A549 (cell line): ENCODE results near the gene QKI. TPM values are rescaled to one million over a fixed set of nuclear protein-coding genes. Genes with fewer than 3 reads are reported as not detected.

ENCODE experiments used
- ATAC-seq, 2 experiments: fragments of 200-7000 bp in 1 of 2; fragments of >200 bp in 1 of 2; cut with Nextera tagmentation in 1 of 2; cut with Tn5 transposase in 1 of 2; 3 replicates each; pipeline versions ENCODE4 v1.8.0 to v1.9.1; 2018 to 2020; ENCODE audit warnings: mild to moderate bottlenecking in 1 of 2, moderate library complexity in 1 of 2
- CTCF ChIA-PET: fragments of 300-600 bp; sonication (Branson Sonifier 250); formaldehyde crosslinking; extraction: SDS; loops from one replicate; lab custom pipeline; 2021; ENCODE audit warnings: antibody characterized with exemption, inconsistent platforms; lab: Yijun Ruan, JAX
- POLR2A ChIA-PET: fragments of 350-600 bp; formaldehyde crosslinking; extraction: SDS; loops from one replicate; lab custom pipeline; 2021; ENCODE audit warnings: antibody characterized with exemption, inconsistent platforms; lab: Yijun Ruan, JAX
- DNase-seq, 2 experiments: peaks; one replicate each; pipeline versions ENCODE4 v3.0.0 to v3.0.0-alpha.2; 2011 to 2016; ENCODE audit warnings: low read depth in 1 of 2, low spot score in 1 of 2
- FAIRE-seq: peaks from 2 replicates; lab custom pipeline; 2011; peaks lifted over from hg19 to GRCh38; lab: Jason Lieb, UNC
- H3K27ac ChIP-seq, 2 experiments: fragments of >200 bp; sonication (Bioruptor Twin); formaldehyde crosslinking; 3 replicates each; pipeline ENCODE4 v1.5.1; 2016 to 2017
- H3K4me1 ChIP-seq: fragments of >200 bp; sonication (Bioruptor Twin); formaldehyde crosslinking; 3 replicates; pipeline ENCODE4 v1.6.1; 2016
- H3K4me2 ChIP-seq: fragments of >200 bp; sonication (Bioruptor Twin); formaldehyde crosslinking; 3 replicates; pipeline ENCODE4 v1.6.1; 2016
- H3K4me3 ChIP-seq: fragments of >200 bp; sonication (Bioruptor Twin); formaldehyde crosslinking; 3 replicates; pipeline ENCODE4 v1.5.1; 2016
- H3K9me3 ChIP-seq: fragments of >200 bp; sonication (Bioruptor Twin); formaldehyde crosslinking; 3 replicates; pipeline ENCODE4 v1.6.1; 2016
- BCL3 ChIP-seq: fragments of >200 bp; sonication (Bioruptor Twin); formaldehyde crosslinking; IDR thresholded peaks from 3 replicates; pipeline ENCODE4 v1.6.1; 2016
- BHLHE40 ChIP-seq: IDR thresholded peaks from 2 replicates; pipeline ENCODE4 v1.6.1; 2012; ENCODE audit warnings: low read depth, low read length, inconsistent platforms
- CBX2 ChIP-seq: fragments of 200-600 bp; sonication (generic); IDR thresholded peaks from 2 replicates; pipeline ENCODE4 v1.6.1; 2016; ENCODE audit warnings: low read depth, mild to moderate bottlenecking, borderline replicate concordance
- CBX8 ChIP-seq: fragments of 200-600 bp; sonication (generic); IDR thresholded peaks from 2 replicates; pipeline ENCODE4 v1.6.1; 2016
- CEBPB ChIP-seq, 2 experiments: fragments of >200 bp in 1 of 2; sonication (Bioruptor Twin) in 1 of 2; formaldehyde crosslinking in 1 of 2; IDR thresholded peaks; 2 replicates each; pipeline ENCODE4 v1.6.1; 2012 to 2016
- CHD2 ChIP-seq: fragments of 150-350 bp; IDR thresholded peaks from 2 replicates; pipeline ENCODE4 v1.6.1; 2014; ENCODE audit warnings: low read length; ENCODE audit not compliant: partially characterized antibody
- EHMT2 ChIP-seq: fragments of 200-600 bp; sonication (generic); IDR thresholded peaks from 2 replicates; pipeline ENCODE4 v1.6.1; 2016; ENCODE audit warnings: antibody characterized with exemption, low read depth, mild to moderate bottlenecking, moderate library complexity
- FOSB ChIP-seq: fragments of 250-450 bp; sonication (Bioruptor Pico); IDR thresholded peaks from 2 replicates; pipeline ENCODE4 v1.5.0; 2020; ENCODE audit warnings: mild to moderate bottlenecking, moderate library complexity
- FOXS1 ChIP-seq: fragments of 250-450 bp; sonication (Bioruptor Pico); IDR thresholded peaks from 2 replicates; pipeline ENCODE4 v1.5.0; 2020; ENCODE audit warnings: mild to moderate bottlenecking, moderate library complexity
- HEYL ChIP-seq: fragments of 250-450 bp; sonication (Bioruptor Pico); IDR thresholded peaks from 2 replicates; pipeline ENCODE4 v1.8.0; 2021; ENCODE audit warnings: mild to moderate bottlenecking, moderate library complexity
- HOXB13 ChIP-seq: fragments of 250-450 bp; sonication (Bioruptor Pico); IDR thresholded peaks from 2 replicates; pipeline ENCODE4 v1.5.0; 2020; ENCODE audit warnings: low read depth, mild to moderate bottlenecking, moderate library complexity
- JUN ChIP-seq, 2 experiments: fragments of >200 bp; sonication (Bioruptor Twin); formaldehyde crosslinking; IDR thresholded peaks; 2 replicates in 1 of 2; 3 replicates in 1 of 2; pipeline ENCODE4 v1.6.1; 2016 to 2017
- JUNB ChIP-seq: fragments of >200 bp; sonication (Bioruptor Twin); formaldehyde crosslinking; IDR thresholded peaks from 2 replicates; pipeline ENCODE4 v1.6.1; 2016
- MAX ChIP-seq: IDR thresholded peaks from 2 replicates; pipeline ENCODE4 v1.6.1; 2012
- NR3C1 ChIP-seq: fragments of >200 bp; sonication (Bioruptor Twin); formaldehyde crosslinking; IDR thresholded peaks from 3 replicates; pipeline ENCODE4 v1.6.1; 2017
- RAD21 ChIP-seq, 2 experiments: fragments of >200 bp in 1 of 2; sonication (Bioruptor Twin) in 1 of 2; formaldehyde crosslinking in 1 of 2; IDR thresholded peaks in 1 of 2; conservative IDR thresholded peaks in 1 of 2; 2 replicates in 1 of 2; 3 replicates in 1 of 2; pipeline ENCODE4 v1.6.1; 2012 to 2018; ENCODE audit warnings: inconsistent platforms in 1 of 2
- RARB ChIP-seq: fragments of 250-450 bp; sonication (Bioruptor Pico); IDR thresholded peaks from 2 replicates; pipeline ENCODE4 v1.8.0; 2021; ENCODE audit warnings: mild to moderate bottlenecking, moderate library complexity
- RFX5 ChIP-seq: fragments of 450-650 bp; IDR thresholded peaks from 2 replicates; pipeline ENCODE4 v1.7.1; 2014; ENCODE audit warnings: antibody characterized with exemption, mild to moderate bottlenecking, moderate library complexity
- SREBF2 ChIP-seq: fragments of 450-650 bp; IDR thresholded peaks from 2 replicates; pipeline ENCODE4 v1.6.1; 2014; ENCODE audit warnings: mild to moderate bottlenecking, moderate library complexity
- TFCP2L1 ChIP-seq: fragments of 250-450 bp; sonication (Bioruptor Pico); IDR thresholded peaks from 2 replicates; pipeline ENCODE4 v1.5.0; 2021; ENCODE audit warnings: mild to moderate bottlenecking
- ZSCAN20 ChIP-seq: fragments of 250-450 bp; sonication (Bioruptor Pico); IDR thresholded peaks from 2 replicates; pipeline ENCODE4 v1.8.0; 2022; ENCODE audit warnings: mild to moderate bottlenecking, moderate library complexity
- WGBS: methylation state at CpG from one replicate; pipeline ENCODE4 v1.1.6; 2017; ENCODE audit errors: missing lambda C conversion rate; 5-methylcytosine and 5-hydroxymethylcytosine counted together
- polyA plus RNA-seq, 4 experiments: library from polyadenylated mRNA; depleted of rRNA in 3 of 4; stranded (reverse); fragments of >200 nt; fragmentation: RNase III in 1 of 4; extraction: RNeasy Plus Mini Kit Qiagen cat#74134 plus additional on column Dnase treatment in 1 of 4; gene quantifications; 2 replicates in 3 of 4; 3 replicates in 1 of 4; pipeline ENCODE4 v1.2.3, GENCODE V29; 2011 to 2017
- TF ChIP-seq, protein P1 (sequence below): IDR thresholded peaks from 2 replicates; pipeline ENCODE4 v1.6.1; 2012; ENCODE audit warnings: low read depth, borderline replicate concordance
- TF ChIP-seq, protein P2 (sequence below): fragments of 200-600 bp; sonication (generic); IDR thresholded peaks from 2 replicates; pipeline ENCODE4 v1.6.1; 2016; ENCODE audit warnings: antibody characterized with exemption, mild to moderate bottlenecking, moderate library complexity

Gene QKI
- polyA plus RNA-seq, 2 of the 4 experiments (the other 2 are of a cell fraction), result 71.9 to 98.2 TPM

DNA sequence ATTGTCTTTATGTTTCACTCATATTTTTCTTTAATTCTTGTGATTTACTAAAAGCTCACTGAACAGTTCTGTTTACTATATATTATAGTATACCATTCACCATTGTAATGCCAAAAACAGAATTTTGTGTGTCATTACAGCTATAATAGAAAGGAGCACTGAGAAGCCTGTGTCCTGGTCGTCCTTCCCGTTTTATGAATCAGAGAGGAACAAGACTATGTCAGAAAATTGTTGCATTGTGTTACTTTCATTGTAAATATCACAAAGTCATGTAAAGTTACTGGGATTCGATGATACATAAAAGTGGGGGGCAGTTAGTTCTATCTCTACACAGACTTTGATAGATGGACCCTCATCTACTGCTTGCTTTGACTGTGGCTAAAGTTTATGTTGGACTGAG, 145.1 kb downstream of the QKI start:
- Histone ChIP-seq H3K27ac (no peak overlapping the region), H3K4me1 (no peaks in the 10 kb centered on the region), H3K9me3 (no peaks in the 10 kb centered on the region)
- CTCF ChIA-PET, result no interaction called here
- POLR2A ChIA-PET, result no interaction called here
- 56% methylated on average over 3 of the region's 3 CpGs for WGBS
- no peak for TF ChIP-seq EHMT2
- no peak for TF ChIP-seq NR3C1
- no peak for TF ChIP-seq CEBPB (IDR thresholded peaks at IDR 0.05)
- no peak for TF ChIP-seq CBX2
- TF ChIP-seq RFX5, result no peak
- no peak for TF ChIP-seq BHLHE40
- no peak for TF ChIP-seq JUNB
- TF ChIP-seq, protein P1, sequence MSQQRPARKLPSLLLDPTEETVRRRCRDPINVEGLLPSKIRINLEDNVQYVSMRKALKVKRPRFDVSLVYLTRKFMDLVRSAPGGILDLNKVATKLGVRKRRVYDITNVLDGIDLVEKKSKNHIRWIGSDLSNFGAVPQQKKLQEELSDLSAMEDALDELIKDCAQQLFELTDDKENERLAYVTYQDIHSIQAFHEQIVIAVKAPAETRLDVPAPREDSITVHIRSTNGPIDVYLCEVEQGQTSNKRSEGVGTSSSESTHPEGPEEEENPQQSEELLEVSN, result no peak
- TF ChIP-seq ZSCAN20, result no peak
- TF ChIP-seq, protein P2, sequence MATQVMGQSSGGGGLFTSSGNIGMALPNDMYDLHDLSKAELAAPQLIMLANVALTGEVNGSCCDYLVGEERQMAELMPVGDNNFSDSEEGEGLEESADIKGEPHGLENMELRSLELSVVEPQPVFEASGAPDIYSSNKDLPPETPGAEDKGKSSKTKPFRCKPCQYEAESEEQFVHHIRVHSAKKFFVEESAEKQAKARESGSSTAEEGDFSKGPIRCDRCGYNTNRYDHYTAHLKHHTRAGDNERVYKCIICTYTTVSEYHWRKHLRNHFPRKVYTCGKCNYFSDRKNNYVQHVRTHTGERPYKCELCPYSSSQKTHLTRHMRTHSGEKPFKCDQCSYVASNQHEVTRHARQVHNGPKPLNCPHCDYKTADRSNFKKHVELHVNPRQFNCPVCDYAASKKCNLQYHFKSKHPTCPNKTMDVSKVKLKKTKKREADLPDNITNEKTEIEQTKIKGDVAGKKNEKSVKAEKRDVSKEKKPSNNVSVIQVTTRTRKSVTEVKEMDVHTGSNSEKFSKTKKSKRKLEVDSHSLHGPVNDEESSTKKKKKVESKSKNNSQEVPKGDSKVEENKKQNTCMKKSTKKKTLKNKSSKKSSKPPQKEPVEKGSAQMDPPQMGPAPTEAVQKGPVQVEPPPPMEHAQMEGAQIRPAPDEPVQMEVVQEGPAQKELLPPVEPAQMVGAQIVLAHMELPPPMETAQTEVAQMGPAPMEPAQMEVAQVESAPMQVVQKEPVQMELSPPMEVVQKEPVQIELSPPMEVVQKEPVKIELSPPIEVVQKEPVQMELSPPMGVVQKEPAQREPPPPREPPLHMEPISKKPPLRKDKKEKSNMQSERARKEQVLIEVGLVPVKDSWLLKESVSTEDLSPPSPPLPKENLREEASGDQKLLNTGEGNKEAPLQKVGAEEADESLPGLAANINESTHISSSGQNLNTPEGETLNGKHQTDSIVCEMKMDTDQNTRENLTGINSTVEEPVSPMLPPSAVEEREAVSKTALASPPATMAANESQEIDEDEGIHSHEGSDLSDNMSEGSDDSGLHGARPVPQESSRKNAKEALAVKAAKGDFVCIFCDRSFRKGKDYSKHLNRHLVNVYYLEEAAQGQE, result no peak
- TF ChIP-seq CBX8, result no peak
- no peak for TF ChIP-seq JUN (IDR thresholded peaks at IDR 0.05)
- TF ChIP-seq FOSB (CRISPR knock-in tag), result no peak
- no peak for TF ChIP-seq CHD2
- TF ChIP-seq HOXB13, result no peak
- TF ChIP-seq RAD21 (conservative IDR thresholded peaks at IDR 0.05 in 1 of 2, IDR thresholded peaks at IDR 0.05 in 1 of 2), result no peak
- TF ChIP-seq BCL3, result no peak
- TF ChIP-seq TFCP2L1 (CRISPR knock-in tag), result no peak
- no peak for TF ChIP-seq RARB (CRISPR knock-in tag)
- TF ChIP-seq, all 56 proteins: peak for 0
- FAIRE-seq, result no peak
- DNase-seq, result no peak
- no peak overlapping the region for H3K4me3 ChIP-seq
- no peak for ATAC-seq
- H3K4me2 ChIP-seq, result no peak overlapping the region

DNA sequence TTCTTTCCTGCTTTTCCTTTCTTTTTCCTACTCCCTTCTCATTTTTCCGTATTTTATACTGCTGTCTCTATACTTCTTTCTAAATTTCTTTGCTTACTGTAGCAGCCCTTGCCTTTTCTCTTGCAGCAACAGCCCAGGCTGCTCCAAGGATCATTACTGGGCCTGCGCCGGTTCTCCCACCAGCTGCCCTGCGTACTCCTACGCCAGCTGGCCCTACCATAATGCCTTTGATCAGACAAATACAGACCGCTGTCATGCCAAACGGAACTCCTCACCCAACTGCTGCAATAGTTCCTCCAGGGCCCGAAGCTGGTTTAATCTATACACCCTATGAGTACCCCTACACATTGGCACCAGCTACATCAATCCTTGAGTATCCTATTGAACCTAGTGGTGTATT, 148.8 kb downstream of the QKI start:
- no peaks in the 10 kb centered on the region for H3K4me1 ChIP-seq
- ChIA-PET CTCF (interaction anchor here (1.6 kb wide), 1 partner anchor 9 kb away, joined by 4 read pairs; no protein-coding TSS in a partner anchor), POLR2A (no interaction called here)
- H3K4me2 ChIP-seq, result no peak overlapping the region
- DNase-seq (no peak), ATAC-seq (no peak), FAIRE-seq (no peak)
- H3K27ac ChIP-seq, result no peak overlapping the region
- 93% methylated on average over 8 of the region's 8 CpGs for WGBS
- no peaks in the 10 kb centered on the region for H3K9me3 ChIP-seq
- TF ChIP-seq HEYL (no peak), CHD2 (no peak), RARB (CRISPR knock-in tag) (no peak), SREBF2 (no peak), FOXS1 (no peak), RAD21 (conservative IDR thresholded peaks at IDR 0.05 in 1 of 2, IDR thresholded peaks at IDR 0.05 in 1 of 2) (no peak), MAX (no peak)
- H3K4me3 ChIP-seq, result no peak overlapping the region
